K562 (cell line): ENCODE data around the gene IL3RA.

Experiments
- CTCF ChIP-seq, 3 experiments: IDR thresholded peaks in 2 of 3; conservative IDR thresholded peaks in 1 of 3; 2 replicates each; pipeline ENCODE4 v1.5.1; 2011 to 2012; ENCODE audit warnings: low read length in 3 of 3, mild to moderate bottlenecking in 3 of 3, control low read depth in 2 of 3, improper control_type of control experiment in 1 of 3, inconsistent platforms in 1 of 3, low read depth in 1 of 3, mixed read lengths in 1 of 3, moderate library complexity in 1 of 3; ENCODE audit not compliant: insufficient read depth in 2 of 3
- ELF4 ChIP-seq: fragments of 450-650 bp; formaldehyde crosslinking; IDR thresholded peaks from 2 replicates; pipeline ENCODE4 v1.4.0; 2022; ENCODE audit warnings: missing genetic modification characterization
- GATAD2B ChIP-seq: fragments of 450-650 bp; IDR thresholded peaks from 2 replicates; pipeline ENCODE4 v1.6.1; 2017; ENCODE audit warnings: mild to moderate bottlenecking, borderline replicate concordance
- MAZ ChIP-seq, 2 experiments: fragments of 450-650 bp in 1 of 2; sonication (generic) in 1 of 2; formaldehyde crosslinking; IDR thresholded peaks in 1 of 2; conservative IDR thresholded peaks in 1 of 2; 2 replicates each; pipeline versions ENCODE4 v1.4.0 to v1.5.0; 2020; ENCODE audit warnings: mild to moderate bottlenecking in 1 of 2, missing genetic modification reagents in 1 of 2
- NR2C2 ChIP-seq, 2 experiments: fragments of 200-800 bp in 1 of 2; sonication (Bioruptor generic) in 1 of 2; sonication (generic) in 1 of 2; formaldehyde crosslinking in 1 of 2; IDR thresholded peaks; 2 replicates each; pipeline versions ENCODE4 v1.6.1 to v1.8.0; 2016 to 2022; ENCODE audit warnings: mild to moderate bottlenecking in 1 of 2, missing compliant biosample characterization in 1 of 2, missing genetic modification characterization in 1 of 2, missing genetic modification reagents in 1 of 2
- NR3C1 ChIP-seq: sonication (generic); formaldehyde crosslinking; IDR thresholded peaks from 2 replicates; pipeline ENCODE4 v1.8.1; 2022; ENCODE audit warnings: missing genetic modification reagents
- RHOXF2B ChIP-seq: fragments of 250-450 bp; sonication (Bioruptor Pico); conservative IDR thresholded peaks from 2 replicates; pipeline ENCODE4 v1.5.1; 2021
- SMARCA5 ChIP-seq: fragments of 450-650 bp; IDR thresholded peaks from 2 replicates; pipeline ENCODE4 v1.6.1; 2016
- SRSF9 ChIP-seq: fragments of 200-400 bp; formaldehyde crosslinking; IDR thresholded peaks from 2 replicates; pipeline ENCODE4 v1.6.1; 2017; ENCODE audit warnings: low read depth, low read length, borderline replicate concordance

- TF ChIP-seq CTCF (IDR thresholded peaks at IDR 0.05 in 2 of 3, conservative IDR thresholded peaks at IDR 0.05 in 1 of 3; ENCODE audit: insufficient read depth in 2 of 3, low read depth in 1 of 3, low read length in 3 of 3) = no peak
- TF ChIP-seq MAZ (CRISPR knock-in tag; conservative IDR thresholded peaks at IDR 0.05 in 1 of 2, IDR thresholded peaks at IDR 0.05 in 1 of 2) = no peak
- no peak for TF ChIP-seq RHOXF2B (CRISPR knock-in tag)
- TF ChIP-seq SMARCA5 = no peak
- TF ChIP-seq GATAD2B = no peak
- no peak for TF ChIP-seq ELF4 (CRISPR knock-in tag)
- no peak for TF ChIP-seq NR3C1 (CRISPR knock-in tag)
- TF ChIP-seq NR2C2 (CRISPR knock-in tag; IDR thresholded peaks at IDR 0.05) = no peak
- no peak for TF ChIP-seq NR2C2 (tag; IDR thresholded peaks at IDR 0.05)
- no peak for TF ChIP-seq SRSF9
These were observed 59.1 kb downstream of the IL3RA start for GRCh38 chrX:1395646-1396216.
